Mesodermal cell (in vitro differentiated cells): ENCODE data around the gene WDR37.
A peak's percentile ranks its signal among the peaks of the same experiment; 100 is the strongest.

Experiments used
- H3K27ac ChIP-seq: 2 replicates; pipeline ENCODE4 v1.7.0; 2013; ENCODE audit warnings: mild to moderate bottlenecking, low read depth, low read length, moderate library complexity; ENCODE audit not compliant: severe bottlenecking
- H3K36me3 ChIP-seq: 2 replicates; pipeline ENCODE4 v1.7.1; 2013; ENCODE audit warnings: mild to moderate bottlenecking, low read length, moderate library complexity; ENCODE audit not compliant: control insufficient read depth, insufficient read depth
- H3K4me1 ChIP-seq: one replicate; pipeline ENCODE4 v1.7.1; 2013; ENCODE audit warnings: mild to moderate bottlenecking, low read length; ENCODE audit not compliant: insufficient read depth, control insufficient read depth, poor library complexity, severe bottlenecking
- H3K4me3 ChIP-seq: 2 replicates; pipeline ENCODE4 v1.7.0; 2013; ENCODE audit warnings: low read length, control low read depth, mild to moderate bottlenecking; ENCODE audit not compliant: insufficient read depth, poor library complexity, severe bottlenecking; ENCODE audit errors: extremely low read depth
- H3K9me3 ChIP-seq: 2 replicates; pipeline ENCODE4 v1.7.1; 2013; ENCODE audit warnings: mild to moderate bottlenecking, low read length, moderate library complexity; ENCODE audit not compliant: control insufficient read depth
- WGBS, 2 experiments: methylation state at CpG; one replicate each; pipeline ENCODE4 v1.1.5; 2013; ENCODE audit warnings: missing lambda C conversion rate in 2 of 2; ENCODE audit not compliant: insufficient coverage in 2 of 2; 5-methylcytosine and 5-hydroxymethylcytosine counted together

The WDR37 gene

DNA sequence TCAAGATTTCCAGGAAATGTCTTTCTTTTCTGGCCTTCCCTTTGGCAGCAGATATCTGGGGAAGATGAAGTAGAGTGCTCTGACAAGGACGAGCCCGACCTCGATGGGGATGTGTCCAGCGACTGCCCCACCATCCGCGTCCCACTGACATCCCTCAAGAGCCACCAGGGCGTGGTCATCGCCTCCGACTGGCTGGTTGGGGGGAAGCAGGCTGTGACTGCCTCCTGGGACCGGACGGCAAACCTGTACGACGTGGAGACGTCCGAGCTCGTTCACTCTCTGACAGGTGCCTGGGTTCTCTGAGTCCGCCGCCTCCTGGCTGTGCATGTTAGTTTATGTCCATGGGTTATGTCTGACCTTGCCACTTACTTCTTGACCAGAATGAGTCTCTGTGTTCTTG, 47.4 kb downstream of the WDR37 start:
- no peak overlapping the region for H3K4me3 ChIP-seq
- H3K9me3 ChIP-seq, result no peaks in the 10 kb centered on the region
- H3K4me1 ChIP-seq, result peaks cover 3% of the 10 kb centered on the region
- peaks cover 86% of the 10 kb centered on the region for H3K36me3 ChIP-seq
- no peak overlapping the region for H3K27ac ChIP-seq
- 96 to 99% methylated on average over 14 to 15 of the region's 18 CpGs for WGBS, 2 experiments

DNA sequence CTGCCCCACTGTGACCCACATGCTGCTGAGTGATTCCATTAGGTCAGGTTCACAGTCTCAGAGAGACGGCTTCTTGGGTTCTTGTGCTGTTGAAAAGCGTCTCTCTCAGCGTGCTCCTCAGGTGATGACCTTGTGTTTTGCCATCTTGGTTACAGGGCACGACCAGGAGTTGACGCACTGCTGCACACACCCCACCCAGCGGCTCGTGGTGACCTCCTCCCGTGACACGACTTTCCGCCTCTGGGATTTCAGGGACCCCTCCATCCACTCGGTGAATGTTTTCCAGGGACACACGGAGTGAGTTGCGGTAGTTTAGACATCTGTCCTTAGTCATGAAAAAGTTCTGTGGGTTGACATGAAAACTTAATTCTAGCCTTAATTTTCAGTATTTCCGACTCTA, 48.8 kb downstream of the WDR37 start:
- Histone ChIP-seq H3K27ac (no peak overlapping the region), H3K4me3 (no peak overlapping the region), H3K9me3 (no peaks in the 10 kb centered on the region), H3K36me3 (peaks cover 90% of the 10 kb centered on the region), H3K4me1 (peaks cover 3% of the 10 kb centered on the region)
- 97 to 98% methylated on average over 11 to 13 of the region's 14 CpGs for WGBS, 2 experiments

DNA sequence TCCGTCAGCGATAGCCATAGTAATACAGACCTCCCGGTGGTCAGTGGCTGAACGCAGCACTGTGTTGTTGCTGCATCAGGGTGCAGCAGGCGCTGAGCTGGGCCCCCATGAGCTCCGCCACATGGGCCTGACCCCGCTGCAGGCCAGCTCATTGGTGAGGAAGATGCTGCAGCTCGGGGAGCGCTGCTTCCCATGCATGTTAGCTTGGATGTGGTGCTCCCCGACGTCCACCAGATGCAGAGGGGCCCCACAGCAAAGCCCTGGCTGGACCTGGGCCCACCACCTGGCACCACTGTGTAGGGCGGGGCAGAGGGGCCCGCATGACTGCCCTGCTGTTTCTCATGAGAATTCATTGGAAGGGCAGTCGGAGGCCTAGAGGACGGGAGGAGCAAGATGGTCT, 50.8 kb downstream of the WDR37 start:
- no peaks in the 10 kb centered on the region for H3K9me3 ChIP-seq
- WGBS, 2 experiments, result 96 to 97% methylated on average over 12 to 15 of the region's 15 CpGs
- H3K4me1 ChIP-seq, result peaks cover 7% of the 10 kb centered on the region
- H3K27ac ChIP-seq, result no peak overlapping the region
- peaks cover 88% of the 10 kb centered on the region for H3K36me3 ChIP-seq
- no peak overlapping the region for H3K4me3 ChIP-seq

DNA sequence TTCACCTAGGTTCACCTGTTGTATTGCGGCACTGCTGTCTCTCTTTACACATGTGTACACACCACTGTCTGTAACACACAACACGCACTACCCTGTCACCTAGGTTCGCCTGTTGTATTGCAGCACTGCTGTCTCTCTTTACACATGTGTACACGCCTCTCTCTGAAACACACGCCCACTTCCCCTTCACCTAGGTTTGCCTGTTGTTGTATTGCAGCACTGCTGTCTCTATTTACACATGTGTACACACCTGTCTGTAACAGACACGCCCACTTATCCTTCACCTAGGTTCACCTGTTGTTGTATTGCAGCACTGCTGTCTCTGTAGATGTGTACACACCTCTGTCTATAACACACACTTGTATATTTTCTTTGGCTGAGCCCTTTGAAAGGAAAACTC, 51.5 kb downstream of the WDR37 start:
- 86% methylated on average over 6 of the region's 6 CpGs for WGBS, 2 experiments
- Histone ChIP-seq H3K9me3 (no peaks in the 10 kb centered on the region), H3K4me3 (no peak overlapping the region), H3K4me1 (peaks cover 7% of the 10 kb centered on the region), H3K27ac (no peak overlapping the region), H3K36me3 (peaks cover 89% of the 10 kb centered on the region)

DNA sequence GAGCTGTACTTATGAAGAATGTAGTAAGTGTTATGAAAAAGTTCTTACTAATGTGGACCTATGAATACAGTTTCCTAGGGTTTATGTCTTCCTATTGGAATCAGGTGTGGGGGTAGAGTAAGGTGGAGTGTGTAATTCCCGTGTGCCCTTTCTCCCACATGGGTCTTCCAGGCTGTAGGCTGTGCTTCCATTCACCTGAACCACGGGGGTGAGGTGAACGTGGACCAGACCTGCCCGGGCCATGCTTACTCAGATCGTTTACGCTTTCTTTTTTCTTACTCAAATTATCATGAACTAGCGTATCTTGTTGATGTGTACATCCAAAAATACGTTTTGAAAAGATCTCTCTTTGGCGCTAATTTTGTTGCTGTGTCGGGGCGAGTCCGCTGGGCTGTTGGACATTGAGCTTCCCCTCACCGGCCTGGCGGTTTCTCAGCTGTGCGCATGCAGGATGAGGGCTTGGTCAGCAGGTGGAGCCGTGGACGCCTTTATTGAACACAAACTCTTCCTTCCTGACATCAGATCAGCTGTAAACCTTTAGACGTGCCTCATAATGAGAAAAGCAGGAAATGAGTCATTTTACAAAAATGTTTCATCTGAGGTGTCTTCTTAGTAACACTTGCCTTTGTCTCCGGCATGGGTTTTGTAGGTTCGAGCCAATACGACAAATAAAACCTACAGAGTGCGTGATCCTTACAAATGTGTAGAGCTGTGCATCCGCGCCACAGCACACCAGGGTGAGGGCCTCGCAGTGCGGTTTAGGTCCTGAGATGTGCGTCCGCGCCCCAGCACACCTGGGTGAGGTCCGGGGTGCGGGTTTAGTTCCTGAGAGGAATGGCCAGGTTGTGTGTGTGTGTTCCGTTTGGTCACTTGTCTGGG, 53.8 kb downstream of the WDR37 start:
- Histone ChIP-seq H3K27ac (peak overlapping the region; percentile 92), H3K4me1 (peaks cover 7% of the 10 kb centered on the region), H3K9me3 (no peaks in the 10 kb centered on the region), H3K4me3 (no peak overlapping the region), H3K36me3 (peaks cover 92% of the 10 kb centered on the region)
- 69 to 73% methylated on average over 29 to 31 of the region's 32 CpGs for WGBS, 2 experiments

DNA sequence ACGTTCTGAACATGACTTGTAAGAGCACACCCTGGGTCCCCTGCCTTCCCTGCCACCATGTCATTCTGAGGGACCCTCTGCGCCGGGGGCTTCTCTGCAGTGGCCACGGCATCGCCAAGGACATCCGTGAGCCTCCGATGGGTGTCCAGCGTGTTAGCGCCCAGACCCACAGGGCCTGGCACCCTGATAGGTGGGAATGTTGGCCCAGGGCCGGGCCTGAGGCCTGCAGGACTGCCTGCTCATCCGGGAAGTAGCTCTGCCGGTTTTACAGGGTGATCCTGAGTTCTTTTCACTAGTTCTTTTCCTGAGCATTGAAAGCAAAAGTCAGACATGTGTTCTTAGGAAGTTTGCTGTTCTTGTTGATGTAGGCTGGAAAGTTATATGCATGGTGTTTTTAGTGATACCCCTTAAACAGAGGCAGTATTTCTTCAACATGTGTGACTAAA, 54.5 kb downstream of the WDR37 start:
- Histone ChIP-seq H3K9me3 (no peaks in the 10 kb centered on the region), H3K36me3 (peaks cover 90% of the 10 kb centered on the region), H3K4me1 (peaks cover 7% of the 10 kb centered on the region), H3K27ac (peak overlapping the region; percentile 92), H3K4me3 (no peak overlapping the region)
- WGBS, 2 experiments, result 93 to 94% methylated on average over 11 to 12 of the region's 12 CpGs

DNA sequence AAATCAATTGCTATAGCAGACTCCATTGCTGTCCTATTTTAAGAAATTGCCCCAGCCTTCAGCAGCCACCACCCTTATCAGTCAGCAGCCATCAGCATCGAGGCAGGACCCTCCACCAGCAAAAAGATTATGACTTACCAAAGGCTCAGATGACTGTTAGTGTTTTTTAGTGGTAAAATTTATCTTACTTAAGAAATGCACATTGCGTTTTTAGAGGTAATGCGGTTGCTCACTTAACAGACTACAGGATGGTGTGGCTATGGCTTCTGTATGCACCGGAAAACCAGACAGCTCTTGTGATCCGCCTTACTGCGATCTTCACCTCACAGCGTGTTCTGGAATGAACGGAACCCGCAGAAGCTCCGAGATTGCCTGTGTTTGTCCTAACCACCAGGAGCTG, 58.1 kb downstream of the WDR37 start:
- WGBS, 2 experiments, result 91 to 96% methylated on average over 9 of the region's 10 CpGs
- Histone ChIP-seq H3K4me1 (peaks cover 7% of the 10 kb centered on the region), H3K27ac (no peak overlapping the region), H3K4me3 (no peak overlapping the region), H3K36me3 (peaks cover 85% of the 10 kb centered on the region), H3K9me3 (no peaks in the 10 kb centered on the region)

DNA sequence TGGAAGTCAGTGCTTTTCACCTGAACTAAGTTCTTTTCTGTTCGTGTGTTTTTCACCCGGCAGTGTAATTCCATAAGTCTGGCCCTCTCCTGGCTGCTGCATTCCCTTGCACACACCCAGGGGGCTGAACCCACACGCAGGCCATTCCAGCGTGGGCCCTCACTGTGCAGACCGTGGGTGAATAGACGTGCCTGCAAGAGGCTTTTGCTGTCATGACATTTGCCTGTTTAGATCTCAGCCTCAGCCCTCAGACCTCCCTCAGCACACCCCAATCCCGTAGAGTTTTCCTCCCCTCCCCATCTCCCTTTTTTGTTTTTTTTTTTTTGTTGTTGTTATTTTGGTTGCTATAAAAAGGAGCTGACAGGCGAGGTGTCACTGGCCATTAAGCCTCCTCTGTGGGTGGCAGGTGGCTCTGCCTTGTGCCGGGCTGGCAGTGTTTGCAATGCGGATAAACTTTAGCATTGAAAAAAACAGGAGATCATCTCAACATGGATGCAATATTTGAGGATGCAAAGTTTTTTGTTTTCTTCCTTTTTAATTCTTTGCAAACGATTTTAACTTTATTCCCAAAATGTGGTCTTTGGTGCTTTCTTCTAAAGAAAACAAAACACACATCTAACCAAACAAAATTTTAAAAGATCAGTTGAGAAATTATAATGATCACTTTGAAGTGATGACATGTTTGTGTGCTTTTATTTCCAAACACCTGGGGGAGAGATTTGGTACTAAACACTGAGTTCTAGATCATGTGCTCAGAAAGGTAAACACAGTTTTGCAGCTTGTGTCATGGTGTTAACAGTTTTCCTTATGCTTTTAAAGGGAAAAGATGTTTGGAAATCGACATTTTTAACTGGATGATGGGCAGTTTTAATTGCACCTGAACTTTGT, 58.8 kb downstream of the WDR37 start:
- 78 to 88% methylated on average over 6 to 8 of the region's 12 CpGs for WGBS, 2 experiments
- Histone ChIP-seq H3K4me1 (peaks cover 7% of the 10 kb centered on the region), H3K9me3 (no peaks in the 10 kb centered on the region), H3K27ac (no peak overlapping the region), H3K4me3 (no peak overlapping the region), H3K36me3 (peaks cover 81% of the 10 kb centered on the region)

DNA sequence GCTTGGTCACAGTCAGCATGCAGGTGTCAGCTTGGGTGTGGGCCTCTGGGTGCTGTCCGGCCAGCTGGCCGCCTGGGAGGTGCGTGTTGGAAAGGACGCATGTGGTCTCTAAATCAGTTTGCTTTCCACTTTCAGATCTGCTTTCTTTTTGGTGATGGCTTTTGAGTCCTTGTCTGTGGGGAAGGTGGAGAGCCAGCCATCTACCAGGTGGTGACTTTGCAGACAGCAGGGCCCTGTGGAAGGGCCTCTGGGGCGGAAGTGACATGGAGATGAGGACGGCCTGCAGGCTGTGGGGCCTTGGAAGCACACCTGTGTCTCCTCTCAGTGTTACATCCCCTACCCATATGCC, 59.4 kb downstream of the WDR37 start:
- Histone ChIP-seq H3K4me3 (no peak overlapping the region), H3K9me3 (no peaks in the 10 kb centered on the region), H3K4me1 (peaks cover 3% of the 10 kb centered on the region), H3K27ac (no peak overlapping the region), H3K36me3 (peaks cover 80% of the 10 kb centered on the region)
- WGBS, 2 experiments, result 81 to 100% methylated on average over 4 to 5 of the region's 6 CpGs

DNA sequence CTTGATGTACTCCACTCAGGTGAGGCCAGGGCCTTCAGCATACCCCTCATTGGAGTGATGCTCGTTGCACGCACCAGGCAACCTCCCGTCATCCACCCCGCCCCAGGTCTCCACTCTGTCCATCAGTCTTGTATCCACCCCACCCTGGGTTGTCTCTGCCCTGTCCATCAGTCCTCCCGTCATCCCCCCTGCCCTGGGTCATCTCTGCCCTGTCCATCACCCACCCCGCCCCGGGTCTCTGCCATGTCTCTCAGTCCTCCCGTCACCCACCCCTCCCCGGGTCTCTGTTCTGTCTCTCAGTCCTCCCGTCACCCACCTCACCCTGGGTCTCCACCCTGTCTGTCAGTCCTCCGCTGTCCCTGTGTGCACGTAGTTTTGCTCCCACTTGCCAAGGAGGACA, 59.9 kb downstream of the WDR37 start:
- Histone ChIP-seq H3K4me1 (no peaks in the 10 kb centered on the region), H3K27ac (no peak overlapping the region), H3K36me3 (peaks cover 82% of the 10 kb centered on the region), H3K9me3 (no peaks in the 10 kb centered on the region), H3K4me3 (no peak overlapping the region)
- 89 to 95% methylated on average over 11 to 12 of the region's 12 CpGs for WGBS, 2 experiments
